K562 treated with DMSO at 1 percent for 12 hours (cell line): Measurements from ENCODE around the gene S100A14. TPM values are rescaled to one million over a fixed set of nuclear protein-coding genes. Genes with fewer than 3 reads are reported as not detected.

Source experiments
- total RNA-seq: library from RNA; unstranded; fragments of 300-600 nt; gene quantifications from 2 replicates; pipeline ENCODE4 v1.2.3, GENCODE V29; 2022; ENCODE audit not compliant: insufficient read depth

Gene S100A14
- total RNA-seq = 0.91 TPM in 1 of 2 replicates, not detected in the other

GRCh38 chr1:153616144-153616916 is at the start of gene S100A14:
Gene S100A14 (minus strand): TSS chr1:153616325. CDS start chr1:153615858, 467 bp downstream.

DNA sequence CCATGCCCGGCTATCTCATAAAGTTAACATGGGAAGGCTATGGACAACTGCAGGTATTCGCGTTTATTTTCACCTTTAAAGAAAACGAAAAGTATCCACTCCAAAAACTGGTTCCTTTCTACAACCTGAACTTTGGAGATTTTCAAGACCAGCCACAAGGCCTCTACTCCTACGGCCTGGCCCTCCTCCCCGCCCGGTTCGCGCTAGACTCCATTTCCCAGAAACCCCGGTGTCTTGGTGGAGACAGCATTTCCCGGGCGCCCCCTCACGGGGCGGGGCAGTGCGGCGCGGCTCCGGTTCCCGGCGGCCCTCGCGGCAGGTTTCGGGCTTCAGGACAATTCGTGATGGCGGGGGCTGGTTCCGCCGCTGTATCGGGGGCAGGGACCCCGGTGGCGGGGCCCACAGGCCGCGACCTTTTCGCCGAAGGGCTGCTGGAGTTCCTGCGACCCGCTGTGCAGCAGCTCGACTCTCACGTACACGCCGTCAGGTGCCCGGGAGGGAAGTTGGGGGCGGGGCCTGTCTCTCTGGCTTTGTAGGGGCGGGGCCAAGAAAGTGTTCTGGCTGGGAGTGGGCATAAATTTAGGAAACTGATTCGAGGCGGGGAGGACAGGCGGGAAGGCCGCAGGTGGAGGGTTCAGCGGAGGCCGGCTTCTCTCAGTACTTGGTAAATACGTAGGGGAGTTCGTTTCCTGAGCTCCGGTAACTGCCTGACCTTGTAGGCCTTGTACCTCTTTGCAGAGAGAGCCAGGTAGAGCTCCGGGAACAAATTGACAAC is 42.5 kb upstream of the S100A14 start, which contains the start of gene SNAPIN:
Gene SNAPIN, plus strand, starts transcription at position 304 of the 775 bp plus-strand sequence. Its CDS starts 41 bp downstream, at position 345.

GRCh38 chr1:153633754-153634665 is 17.9 kb upstream of the S100A14 start, which contains the start of gene CHTOP:
Gene CHTOP (plus strand): TSS chr1:153634066. CDS start chr1:153636589, 2,523 bp downstream.

GRCh38 chr1:153627715-153628626 is 11.8 kb upstream of the S100A14 start, which contains the start of gene S100A1:
Gene S100A1 (plus strand): TSS chr1:153628434. CDS start chr1:153630522, 2,088 bp downstream.

DNA sequence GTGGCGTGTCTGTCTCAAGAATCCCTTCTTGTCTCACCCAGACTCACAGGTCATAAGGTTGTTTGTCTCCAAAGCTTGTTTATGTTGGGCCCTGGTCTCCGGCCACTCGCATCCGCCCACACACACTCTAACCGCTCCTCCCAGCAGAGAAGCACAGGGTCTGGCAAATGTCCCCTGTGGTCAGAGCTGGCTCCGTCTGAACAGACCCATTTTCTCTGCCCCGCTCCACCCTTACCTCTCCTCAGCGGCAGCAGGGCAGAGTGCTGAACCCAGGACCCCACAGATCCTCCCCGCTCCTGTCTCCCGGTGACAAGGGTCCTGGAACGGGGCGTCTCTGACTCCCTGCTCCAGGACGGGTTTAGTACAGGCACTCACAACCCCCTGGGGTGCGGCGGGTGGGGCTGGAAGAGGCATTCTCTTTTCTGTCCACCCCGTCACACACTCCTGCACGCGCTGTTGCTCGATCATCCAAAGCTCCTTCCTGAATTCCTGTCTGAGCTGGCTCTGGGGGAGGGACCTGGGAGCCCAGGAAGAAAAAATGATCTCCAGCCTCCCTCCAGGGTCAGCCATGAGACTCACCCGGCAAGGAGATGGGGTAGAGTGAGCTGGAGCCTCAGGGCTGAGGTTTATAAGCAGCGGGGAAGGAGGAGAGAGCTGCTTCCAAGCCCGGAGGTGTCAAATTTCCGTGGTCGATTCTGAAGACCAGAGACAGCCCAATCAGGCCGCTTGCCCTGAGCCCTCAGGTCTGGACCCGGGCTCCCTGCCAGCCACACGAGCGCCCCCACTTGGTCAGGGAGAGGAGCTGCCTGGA is 11.0 kb upstream of the S100A14 start, which contains the start of gene S100A13:
Gene S100A13, minus strand, starts transcription at position 602 of the 811 bp plus-strand sequence. CDS start 1,033 bp downstream, outside the sequence.

GRCh38 chr1:153612755-153613331 is 3.3 kb downstream of the S100A14 start, which contains the start of gene S100A16:
Gene S100A16 (minus strand): TSS chr1:153613137. CDS start chr1:153608151, 4,986 bp downstream.

GRCh38 chr1:153565529-153566374 is 50.4 kb downstream of the S100A14 start, which contains the start of gene S100A2:
Gene S100A2 (minus strand): TSS chr1:153565844. CDS start chr1:153563877, 1,967 bp downstream.

Other genes starting within 250 kb of the S100A14 start
- gene S100A12, start 240.7 kb downstream of the S100A14 start, total RNA-seq = not detected in 2 replicates
- gene S100A8, start 225.3 kb downstream of the S100A14 start, total RNA-seq = not detected in 2 replicates
- gene S100A7A, start 199.8 kb downstream of the S100A14 start, total RNA-seq = 0.22 TPM in 1 of 2 replicates, not detected in the other
- not detected in 2 replicates for gene S100A7, start 155.7 kb downstream of the S100A14 start, total RNA-seq
- 16.1 and 19.6 TPM in 2 replicates for gene S100A6, start 80.3 kb downstream of the S100A14 start, total RNA-seq
- gene S100A5, start 75.4 kb downstream of the S100A14 start, total RNA-seq = 4.4 TPM in 1 of 2 replicates, not detected in the other
- gene S100A4, start 70.5 kb downstream of the S100A14 start, total RNA-seq = 5.3 and 10.6 TPM in 2 replicates
- not detected in 2 replicates for gene S100A3, start 67.1 kb downstream of the S100A14 start, total RNA-seq
- gene S100A2, start 50.5 kb downstream of the S100A14 start, total RNA-seq = not detected in 2 replicates
- gene S100A16, start 3.2 kb downstream of the S100A14 start, total RNA-seq = 3.9 and 4.2 TPM in 2 replicates
- 118 and 224 TPM in 2 replicates for gene S100A13, start 11.2 kb upstream of the S100A14 start, total RNA-seq
- 36.6 and 61.5 TPM in 2 replicates for gene S100A1, start 12.1 kb upstream of the S100A14 start, total RNA-seq
- gene CHTOP, start 17.7 kb upstream of the S100A14 start, total RNA-seq = 38.3 and 65.7 TPM in 2 replicates
- gene SNAPIN, start 42.4 kb upstream of the S100A14 start, total RNA-seq = 44.4 and 45.1 TPM in 2 replicates
- gene ILF2, start 54.7 kb upstream of the S100A14 start, total RNA-seq = 231 and 265 TPM in 2 replicates
- not detected in 2 replicates for gene NPR1, start 62.4 kb upstream of the S100A14 start, total RNA-seq
- gene INTS3, start 111.7 kb upstream of the S100A14 start, total RNA-seq = 11.0 and 33.4 TPM in 2 replicates
- 7.4 and 8.9 TPM in 2 replicates for gene SLC27A3, start 159.1 kb upstream of the S100A14 start, total RNA-seq